CD14-positive monocyte (primary cell): Measurements from ENCODE around the gene CTNS. TPM values are rescaled to one million over a fixed set of nuclear protein-coding genes. Genes with fewer than 3 reads are reported as not detected.
A peak's percentile ranks its signal among the peaks of the same experiment; 100 is the strongest.

Experiments
- DNase-seq, 3 donors: peaks; one replicate each; pipeline ENCODE4 v3.0.0-alpha.2; 2011 to 2022
- H2AFZ ChIP-seq: 2 replicates; pipeline ENCODE4 v1.6.0; 2012; ENCODE audit warnings: mild to moderate bottlenecking, low read depth, low read length, inconsistent platforms; ENCODE audit not compliant: insufficient read depth, poor library complexity, severe bottlenecking
- H3K27ac ChIP-seq, 2 donors: 1 replicate in 1 of 2; 2 replicates in 1 of 2; pipeline ENCODE4 v1.5.1; 2012 to 2013; ENCODE audit warnings: low read length in 2 of 2, control low read depth in 1 of 2, inconsistent platforms in 1 of 2, low read depth in 1 of 2, mild to moderate bottlenecking in 1 of 2
- H3K27me3 ChIP-seq, 2 donors: one replicate each; pipeline versions ENCODE4 v1.6.0 to v1.6.1; 2011 to 2013; ENCODE audit warnings: low read length in 2 of 2; ENCODE audit not compliant: control insufficient read depth in 2 of 2, insufficient read depth in 2 of 2
- H3K36me3 ChIP-seq, 2 donors: replicated peaks in 1 of 2; 1 replicate in 1 of 2; 2 replicates in 1 of 2; pipeline versions ENCODE4 v1.5.1 to v1.6.1; 2012 to 2013; ENCODE audit warnings: low read length in 2 of 2, control low read depth in 1 of 2, inconsistent platforms in 1 of 2, mild to moderate bottlenecking in 1 of 2; ENCODE audit not compliant: insufficient read depth in 2 of 2, control insufficient read depth in 1 of 2
- H3K4me1 ChIP-seq, 2 donors: 1 replicate in 1 of 2; 2 replicates in 1 of 2; pipeline versions ENCODE4 v1.5.1 to v1.6.1; 2012 to 2013; ENCODE audit warnings: low read length in 2 of 2, control low read depth in 1 of 2, inconsistent platforms in 1 of 2, mild to moderate bottlenecking in 1 of 2, moderate library complexity in 1 of 2; ENCODE audit not compliant: insufficient read depth in 2 of 2, control insufficient read depth in 1 of 2
- H3K4me2 ChIP-seq: replicated peaks from 2 replicates; pipeline ENCODE3; 2012; ENCODE audit warnings: low read length, moderate library complexity, mild to moderate bottlenecking; ENCODE audit not compliant: poor library complexity, severe bottlenecking; ENCODE audit errors: extremely low read depth
- H3K4me3 ChIP-seq, 3 experiments: fragments of 200-600 bp in 1 of 3; sonication (generic) in 1 of 3; replicated peaks in 1 of 3; 1 replicate in 2 of 3; 2 replicates in 1 of 3; pipeline ENCODE4 v1.5.1; 2011 to 2013; ENCODE audit warnings: low read length in 3 of 3, mild to moderate bottlenecking in 3 of 3, control low read depth in 2 of 3, low read depth in 2 of 3, inconsistent platforms in 1 of 3, moderate library complexity in 1 of 3
- H3K79me2 ChIP-seq: 2 replicates; pipeline ENCODE4 v1.6.0; 2012; ENCODE audit warnings: mild to moderate bottlenecking, control low read depth, inconsistent platforms, low read length, moderate library complexity; ENCODE audit not compliant: insufficient read depth
- H3K9ac ChIP-seq: 2 replicates; pipeline ENCODE4 v1.6.0; 2017; ENCODE audit warnings: low read length, mild to moderate bottlenecking; ENCODE audit not compliant: insufficient read depth, poor library complexity, severe bottlenecking
- H3K9me3 ChIP-seq, 2 donors: replicated peaks in 1 of 2; 1 replicate in 1 of 2; 2 replicates in 1 of 2; pipeline versions ENCODE4 v1.5.1 to v1.6.1; 2012 to 2013; ENCODE audit warnings: low read length in 2 of 2, control low read depth in 1 of 2; ENCODE audit not compliant: control insufficient read depth in 1 of 2, insufficient read depth in 1 of 2
- H4K20me1 ChIP-seq: 2 replicates; pipeline ENCODE4 v1.6.0; 2012; ENCODE audit warnings: mild to moderate bottlenecking, low read length, control low read depth, moderate library complexity; ENCODE audit not compliant: insufficient read depth
- H3K27ac Mint-ChIP-seq, 7 donors: one replicate each; pipeline ENCODE4 v1.8.0; 2020; ENCODE audit warnings: mild to moderate bottlenecking in 7 of 7, mixed read lengths in 7 of 7, moderate library complexity in 6 of 7, inconsistent platforms in 2 of 7
- H3K27me3 Mint-ChIP-seq, 3 donors: one replicate each; pipeline ENCODE4 v1.8.0; 2021 to 2022; ENCODE audit warnings: low read depth in 3 of 3, mild to moderate bottlenecking in 3 of 3, mixed read lengths in 3 of 3, moderate library complexity in 3 of 3, inconsistent platforms in 1 of 3
- H3K36me3 Mint-ChIP-seq, 2 donors: one replicate each; pipeline ENCODE4 v1.8.0; 2020; ENCODE audit warnings: mixed read lengths in 2 of 2, inconsistent platforms in 1 of 2, mild to moderate bottlenecking in 1 of 2
- H3K4me1 Mint-ChIP-seq: one replicate; pipeline ENCODE4 v1.8.0; 2020; ENCODE audit warnings: mild to moderate bottlenecking, mixed read lengths
- H3K4me3 Mint-ChIP-seq, 2 donors: one replicate each; pipeline ENCODE4 v1.8.0; 2020; ENCODE audit warnings: mild to moderate bottlenecking in 2 of 2, mixed read lengths in 2 of 2, moderate library complexity in 1 of 2
- H3K9me3 Mint-ChIP-seq, 7 donors: one replicate each; pipeline ENCODE4 v1.8.0; 2020 to 2022; ENCODE audit warnings: mixed read lengths in 7 of 7, mild to moderate bottlenecking in 6 of 7, moderate library complexity in 6 of 7, inconsistent platforms in 2 of 7
- CTCF ChIP-seq: fragments of 200-600 bp; IDR thresholded peaks from one replicate; pipeline ENCODE4 v1.8.0; 2022; ENCODE audit warnings: antibody characterized with exemption, mild to moderate bottlenecking
- WGBS: methylation state at CpG from one replicate; pipeline ENCODE4 v1.1.5; 2013; ENCODE audit warnings: missing lambda C conversion rate; ENCODE audit not compliant: insufficient coverage; 5-methylcytosine and 5-hydroxymethylcytosine counted together
- intact Hi-C, 2 donors: fragments of 100-400 bp; cut with micrococcal nuclease; formaldehyde crosslinking; loops; one replicate each; pipeline versions ENCODE4 v1.15.0 to v1.15.1; 2023
- polyA plus RNA-seq, 3 donors: library from polyadenylated mRNA; depleted of rRNA in 1 of 3; unstranded in 2 of 3; stranded (reverse) in 1 of 3; fragments of 300-500 nt in 2 of 3; fragments of >200 nt in 1 of 3; fragmentation: Illumina TruSeq in 2 of 3; gene quantifications; 1 replicate in 2 of 3; 2 replicates in 1 of 3; pipeline ENCODE4 v1.2.3, GENCODE V29; 2012 to 2021

Gene CTNS
- polyA plus RNA-seq, 3 donors = 11.6 to 11.8 (median 11.7) TPM

- H3K36me3 ChIP-seq = peaks cover 30 to 38% of the 10 kb centered on the region in 2 donors
- no peak overlapping the region for H3K4me3 ChIP-seq
- Mint-ChIP-seq H3K27ac (peak overlapping the region in 1 of 7 donors; percentile 25), H3K27me3 (no peaks in the 10 kb centered on the region), H3K36me3 (peaks cover 24 to 32% of the 10 kb centered on the region in 2 donors), H3K9me3 (no peaks in the 10 kb centered on the region), H3K4me3 (no peak overlapping the region), H3K4me1 (no peaks in the 10 kb centered on the region)
- H3K79me2 ChIP-seq = no peaks in the 10 kb centered on the region
- intact Hi-C loops = no loop called here
- no peak overlapping the region for H2AFZ ChIP-seq
- no peaks in the 10 kb centered on the region for H3K9me3 ChIP-seq
- no peak overlapping the region for H3K27ac ChIP-seq
- H4K20me1 ChIP-seq = no peaks in the 10 kb centered on the region
- no peak for TF ChIP-seq CTCF
- H3K4me1 ChIP-seq = no peaks in the 10 kb centered on the region
- no peaks in the 10 kb centered on the region for H3K27me3 ChIP-seq
- 95% methylated on average over 15 of the region's 15 CpGs for WGBS
- no peak overlapping the region for H3K4me2 ChIP-seq
- H3K9ac ChIP-seq = no peak overlapping the region
- no peak for DNase-seq
These were observed 46.3 kb upstream of the CTNS start for GRCh38 chr17:3590231-3590630.

GRCh38 chr17:3590768-3591167, 45.8 kb upstream of the CTNS start:
- Histone ChIP-seq H4K20me1 (no peaks in the 10 kb centered on the region), H3K4me2 (no peak overlapping the region), H3K9ac (no peak overlapping the region), H3K4me3 (no peak overlapping the region), H3K27ac (no peak overlapping the region), H3K27me3 (no peaks in the 10 kb centered on the region), H3K4me1 (no peaks in the 10 kb centered on the region), H2AFZ (no peak overlapping the region), H3K79me2 (no peaks in the 10 kb centered on the region), H3K9me3 (no peaks in the 10 kb centered on the region), H3K36me3 (peaks cover 26 to 33% of the 10 kb centered on the region in 2 donors)
- 92% methylated on average over 10 of the region's 15 CpGs for WGBS
- TF ChIP-seq CTCF = no peak
- intact Hi-C loops = no loop called here
- no peak for DNase-seq
- H3K36me3 Mint-ChIP-seq = peaks cover 20 to 29% of the 10 kb centered on the region in 2 donors
- no peak overlapping the region for H3K4me3 Mint-ChIP-seq
- H3K4me1 Mint-ChIP-seq = no peaks in the 10 kb centered on the region
- H3K27ac Mint-ChIP-seq = peak overlapping the region in 1 of 7 donors; percentile 25
- H3K27me3 Mint-ChIP-seq = no peaks in the 10 kb centered on the region
- no peaks in the 10 kb centered on the region for H3K9me3 Mint-ChIP-seq
